Measurements from ENCODE around the gene ZBTB48. TPM values are rescaled to one million over a fixed set of nuclear protein-coding genes. Genes with fewer than 3 reads are reported as not detected.

The ZBTB48 gene
- total RNA-seq, 4 donors from 2014 or later: 26.5 to 79.7 (median 47.6) TPM

- Histone ChIP-seq H3K4me1 (no peaks in the 10 kb centered on the region), H3K4me3 (no peak overlapping the region), H3K36me3 (no peaks in the 10 kb centered on the region), H3K27ac (no peak overlapping the region), H3K27me3 (no peaks in the 10 kb centered on the region), H3K9me3 (no peaks in the 10 kb centered on the region)
- no peak for DNase-seq
- TF ChIP-seq POLR2A (IDR thresholded peaks at IDR 0.05): no peak
- TF ChIP-seq CTCF (IDR thresholded peaks at IDR 0.05): no peak
- intact Hi-C loops (cut with DNase I; ENCODE audit: low total_unique reads): no loop called here
These were observed 5.7 kb upstream of the ZBTB48 start for GRCh38 chr1:6574025-6574620.

DNA sequence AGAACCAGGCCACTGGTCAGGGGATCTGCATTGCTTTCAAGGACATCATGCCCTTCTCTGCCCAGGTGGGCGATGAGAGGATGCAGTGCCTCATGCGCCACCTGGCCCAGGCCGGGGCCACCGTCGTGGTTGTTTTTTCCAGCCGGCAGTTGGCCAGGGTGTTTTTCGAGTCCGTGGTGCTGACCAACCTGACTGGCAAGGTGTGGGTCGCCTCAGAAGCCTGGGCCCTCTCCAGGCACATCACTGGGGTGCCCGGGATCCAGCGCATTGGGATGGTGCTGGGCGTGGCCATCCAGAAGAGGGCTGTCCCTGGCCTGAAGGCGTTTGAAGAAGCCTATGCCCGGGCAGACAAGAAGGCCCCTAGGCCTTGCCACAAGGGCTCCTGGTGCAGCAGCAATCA, 5.0 kb upstream of the ZBTB48 start:
- intact Hi-C loops (cut with DNase I; ENCODE audit: low total_unique reads): no loop called here
- TF ChIP-seq POLR2A (IDR thresholded peaks at IDR 0.05) (no peak), CTCF (IDR thresholded peaks at IDR 0.05) (no peak)
- Histone ChIP-seq H3K27ac (no peak overlapping the region), H3K4me3 (no peak overlapping the region), H3K4me1 (no peaks in the 10 kb centered on the region), H3K9me3 (no peaks in the 10 kb centered on the region), H3K27me3 (no peaks in the 10 kb centered on the region), H3K36me3 (no peaks in the 10 kb centered on the region)
- no peak for DNase-seq

DNA sequence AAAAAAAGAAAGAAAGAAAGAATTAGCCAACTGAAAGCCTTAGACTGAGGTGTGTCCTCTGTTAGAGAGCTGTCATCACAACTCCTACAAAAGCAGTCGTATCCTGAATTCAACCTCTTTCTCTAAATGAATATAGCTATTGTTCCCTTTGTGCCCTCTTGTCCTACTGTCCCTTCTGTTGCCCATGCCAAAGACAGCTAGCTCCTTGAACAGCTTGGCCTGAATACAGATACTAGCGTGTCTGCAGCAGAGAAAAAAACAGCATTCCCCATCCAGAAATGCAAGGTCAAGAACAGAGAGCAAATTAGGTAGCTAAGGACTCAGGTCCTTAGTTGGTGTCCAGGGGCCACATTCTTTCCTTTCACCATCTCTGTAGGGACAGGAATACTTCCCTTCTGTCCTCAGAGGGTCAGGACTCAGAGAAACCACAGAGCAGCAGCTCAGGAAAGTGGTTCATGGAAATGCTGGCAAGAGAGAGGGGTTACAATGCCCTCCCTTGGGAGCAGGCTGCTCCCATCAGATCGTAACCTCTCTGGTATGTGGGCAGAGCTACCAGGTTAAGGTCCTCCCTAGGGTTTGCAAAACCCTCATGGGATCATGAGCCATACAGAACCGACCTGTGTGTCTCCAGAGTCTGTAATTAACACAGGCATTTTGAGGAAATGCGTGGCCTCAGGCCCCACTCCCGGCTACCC, 1.8 kb upstream of the ZBTB48 start:
- Histone ChIP-seq H3K4me3 (no peak overlapping the region), H3K4me1 (peaks cover 0 to 9% of the 10 kb centered on the region in 2 donors), H3K27ac (no peak overlapping the region), H3K27me3 (no peaks in the 10 kb centered on the region), H3K36me3 (no peaks in the 10 kb centered on the region), H3K9me3 (no peaks in the 10 kb centered on the region)
- TF ChIP-seq CTCF (IDR thresholded peaks at IDR 0.05): no peak
- no peak for TF ChIP-seq POLR2A (IDR thresholded peaks at IDR 0.05)
- intact Hi-C loops (cut with DNase I; ENCODE audit: low total_unique reads): no loop called here
- no peak for DNase-seq

DNA sequence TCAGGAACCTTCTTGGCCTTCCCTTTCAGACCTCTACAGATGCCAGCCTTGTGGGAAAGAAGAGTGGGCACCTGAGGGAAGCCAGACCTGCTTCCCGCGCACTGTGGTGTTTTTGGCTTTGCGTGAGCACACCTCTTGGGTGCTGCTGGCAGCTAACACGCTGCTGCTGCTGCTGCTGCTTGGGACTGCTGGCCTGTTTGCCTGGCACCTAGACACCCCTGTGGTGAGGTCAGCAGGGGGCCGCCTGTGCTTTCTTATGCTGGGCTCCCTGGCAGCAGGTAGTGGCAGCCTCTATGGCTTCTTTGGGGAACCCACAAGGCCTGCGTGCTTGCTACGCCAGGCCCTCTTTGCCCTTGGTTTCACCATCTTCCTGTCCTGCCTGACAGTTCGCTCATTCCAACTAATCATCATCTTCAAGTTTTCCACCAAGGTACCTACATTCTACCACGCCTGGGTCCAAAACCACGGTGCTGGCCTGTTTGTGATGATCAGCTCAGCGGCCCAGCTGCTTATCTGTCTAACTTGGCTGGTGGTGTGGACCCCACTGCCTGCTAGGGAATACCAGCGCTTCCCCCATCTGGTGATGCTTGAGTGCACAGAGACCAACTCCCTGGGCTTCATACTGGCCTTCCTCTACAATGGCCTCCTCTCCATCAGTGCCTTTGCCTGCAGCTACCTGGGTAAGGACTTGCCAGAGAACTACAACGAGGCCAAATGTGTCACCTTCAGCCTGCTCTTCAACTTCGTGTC, 995 bp upstream of the ZBTB48 start:
- Histone ChIP-seq H3K4me3 (peak overlapping the region in 1 of 2 donors; percentile 69), H3K36me3 (no peaks in the 10 kb centered on the region), H3K4me1 (peaks cover 0 to 9% of the 10 kb centered on the region in 2 donors), H3K9me3 (no peaks in the 10 kb centered on the region), H3K27ac (peak overlapping the region; percentile 91 to 94), H3K27me3 (no peaks in the 10 kb centered on the region)
- intact Hi-C loops (cut with DNase I; ENCODE audit: low total_unique reads): no loop called here
- no peak for DNase-seq
- TF ChIP-seq CTCF (IDR thresholded peaks at IDR 0.05): no peak
- no peak for TF ChIP-seq POLR2A (IDR thresholded peaks at IDR 0.05)

- Histone ChIP-seq H3K27ac (peak overlapping the region; percentile 91 to 94), H3K36me3 (no peaks in the 10 kb centered on the region), H3K27me3 (no peaks in the 10 kb centered on the region), H3K4me3 (peak overlapping the region; percentile 69 to 85), H3K9me3 (no peaks in the 10 kb centered on the region), H3K4me1 (peaks cover 0 to 9% of the 10 kb centered on the region in 2 donors)
- no peak for DNase-seq
- TF ChIP-seq CTCF (IDR thresholded peaks at IDR 0.05) (no peak), POLR2A (IDR thresholded peaks at IDR 0.05) (no peak)
- intact Hi-C loops (cut with DNase I; ENCODE audit: low total_unique reads): no loop called here
These were observed 362 bp downstream of the ZBTB48 start for GRCh38 chr1:6580119-6580592.

All from uterus (tissue), 4 donors.